Measurements from ENCODE around the gene HSPB1.

The HSPB1 gene

DNA sequence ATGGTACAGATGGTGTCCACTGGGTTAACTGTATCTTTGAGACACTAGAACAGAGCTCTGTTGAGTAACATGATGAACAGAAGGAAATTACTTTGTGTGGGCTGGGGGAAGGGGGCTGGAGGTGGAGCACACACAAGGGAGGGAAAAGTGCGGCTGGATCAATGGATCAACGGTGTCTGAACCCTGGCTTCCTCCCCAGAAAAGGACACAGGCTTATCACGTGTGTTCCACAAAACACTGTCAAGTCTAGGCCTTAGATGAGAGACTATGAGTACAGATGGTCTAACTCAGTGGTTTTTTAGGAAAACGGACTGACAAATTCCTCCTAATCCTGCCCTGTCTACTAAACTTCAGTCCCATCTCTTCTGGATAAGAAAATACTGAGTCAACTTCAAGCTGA, 27.8 kb downstream of the HSPB1 start:
- TF ChIP-seq, protein P1, sequence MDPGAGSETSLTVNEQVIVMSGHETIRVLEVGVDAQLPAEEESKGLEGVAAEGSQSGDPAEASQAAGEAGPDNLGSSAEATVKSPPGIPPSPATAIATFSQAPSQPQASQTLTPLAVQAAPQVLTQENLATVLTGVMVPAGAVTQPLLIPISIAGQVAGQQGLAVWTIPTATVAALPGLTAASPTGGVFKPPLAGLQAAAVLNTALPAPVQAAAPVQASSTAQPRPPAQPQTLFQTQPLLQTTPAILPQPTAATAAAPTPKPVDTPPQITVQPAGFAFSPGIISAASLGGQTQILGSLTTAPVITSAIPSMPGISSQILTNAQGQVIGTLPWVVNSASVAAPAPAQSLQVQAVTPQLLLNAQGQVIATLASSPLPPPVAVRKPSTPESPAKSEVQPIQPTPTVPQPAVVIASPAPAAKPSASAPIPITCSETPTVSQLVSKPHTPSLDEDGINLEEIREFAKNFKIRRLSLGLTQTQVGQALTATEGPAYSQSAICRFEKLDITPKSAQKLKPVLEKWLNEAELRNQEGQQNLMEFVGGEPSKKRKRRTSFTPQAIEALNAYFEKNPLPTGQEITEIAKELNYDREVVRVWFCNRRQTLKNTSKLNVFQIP (CRISPR knock-in tag; IDR thresholded peaks at IDR 0.05; ENCODE audit: borderline replicate concordance, low read depth), result no peak
- no peak for TF ChIP-seq PPARA (CRISPR knock-in tag; IDR thresholded peaks at IDR 0.05; ENCODE audit: borderline replicate concordance)
- TF ChIP-seq, protein P2, sequence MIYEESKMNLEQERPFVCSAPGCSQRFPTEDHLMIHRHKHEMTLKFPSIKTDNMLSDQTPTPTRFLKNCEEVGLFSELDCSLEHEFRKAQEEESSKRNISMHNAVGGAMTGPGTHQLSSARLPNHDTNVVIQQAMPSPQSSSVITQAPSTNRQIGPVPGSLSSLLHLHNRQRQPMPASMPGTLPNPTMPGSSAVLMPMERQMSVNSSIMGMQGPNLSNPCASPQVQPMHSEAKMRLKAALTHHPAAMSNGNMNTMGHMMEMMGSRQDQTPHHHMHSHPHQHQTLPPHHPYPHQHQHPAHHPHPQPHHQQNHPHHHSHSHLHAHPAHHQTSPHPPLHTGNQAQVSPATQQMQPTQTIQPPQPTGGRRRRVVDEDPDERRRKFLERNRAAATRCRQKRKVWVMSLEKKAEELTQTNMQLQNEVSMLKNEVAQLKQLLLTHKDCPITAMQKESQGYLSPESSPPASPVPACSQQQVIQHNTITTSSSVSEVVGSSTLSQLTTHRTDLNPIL (CRISPR knock-in tag; IDR thresholded peaks at IDR 0.05; ENCODE audit: low read depth), result no peak
- TF ChIP-seq ZNF70 (CRISPR knock-in tag; IDR thresholded peaks at IDR 0.05), result no peak
- TF ChIP-seq ZFP30 (CRISPR knock-in tag; IDR thresholded peaks at IDR 0.05), result no peak
- no peak for TF ChIP-seq SNAI2 (CRISPR knock-in tag; IDR thresholded peaks at IDR 0.05)
- TF ChIP-seq RARB (CRISPR knock-in tag; IDR thresholded peaks at IDR 0.05), result no peak
- TF ChIP-seq CSDC2 (CRISPR knock-in tag; IDR thresholded peaks at IDR 0.05), result no peak
- TF ChIP-seq, protein P3, sequence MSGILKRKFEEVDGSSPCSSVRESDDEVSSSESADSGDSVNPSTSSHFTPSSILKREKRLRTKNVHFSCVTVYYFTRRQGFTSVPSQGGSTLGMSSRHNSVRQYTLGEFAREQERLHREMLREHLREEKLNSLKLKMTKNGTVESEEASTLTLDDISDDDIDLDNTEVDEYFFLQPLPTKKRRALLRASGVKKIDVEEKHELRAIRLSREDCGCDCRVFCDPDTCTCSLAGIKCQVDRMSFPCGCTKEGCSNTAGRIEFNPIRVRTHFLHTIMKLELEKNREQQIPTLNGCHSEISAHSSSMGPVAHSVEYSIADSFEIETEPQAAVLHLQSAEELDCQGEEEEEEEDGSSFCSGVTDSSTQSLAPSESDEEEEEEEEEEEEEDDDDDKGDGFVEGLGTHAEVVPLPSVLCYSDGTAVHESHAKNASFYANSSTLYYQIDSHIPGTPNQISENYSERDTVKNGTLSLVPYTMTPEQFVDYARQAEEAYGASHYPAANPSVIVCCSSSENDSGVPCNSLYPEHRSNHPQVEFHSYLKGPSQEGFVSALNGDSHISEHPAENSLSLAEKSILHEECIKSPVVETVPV (CRISPR knock-in tag; IDR thresholded peaks at IDR 0.05), result no peak
- TF ChIP-seq, protein P4, sequence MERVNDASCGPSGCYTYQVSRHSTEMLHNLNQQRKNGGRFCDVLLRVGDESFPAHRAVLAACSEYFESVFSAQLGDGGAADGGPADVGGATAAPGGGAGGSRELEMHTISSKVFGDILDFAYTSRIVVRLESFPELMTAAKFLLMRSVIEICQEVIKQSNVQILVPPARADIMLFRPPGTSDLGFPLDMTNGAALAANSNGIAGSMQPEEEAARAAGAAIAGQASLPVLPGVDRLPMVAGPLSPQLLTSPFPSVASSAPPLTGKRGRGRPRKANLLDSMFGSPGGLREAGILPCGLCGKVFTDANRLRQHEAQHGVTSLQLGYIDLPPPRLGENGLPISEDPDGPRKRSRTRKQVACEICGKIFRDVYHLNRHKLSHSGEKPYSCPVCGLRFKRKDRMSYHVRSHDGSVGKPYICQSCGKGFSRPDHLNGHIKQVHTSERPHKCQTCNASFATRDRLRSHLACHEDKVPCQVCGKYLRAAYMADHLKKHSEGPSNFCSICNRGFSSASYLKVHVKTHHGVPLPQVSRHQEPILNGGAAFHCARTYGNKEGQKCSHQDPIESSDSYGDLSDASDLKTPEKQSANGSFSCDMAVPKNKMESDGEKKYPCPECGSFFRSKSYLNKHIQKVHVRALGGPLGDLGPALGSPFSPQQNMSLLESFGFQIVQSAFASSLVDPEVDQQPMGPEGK (CRISPR knock-in tag; IDR thresholded peaks at IDR 0.05; ENCODE audit: borderline replicate concordance), result no peak
- TF ChIP-seq ZC3H10 (CRISPR knock-in tag; IDR thresholded peaks at IDR 0.05), result no peak
- no peak for TF ChIP-seq ESRRG (CRISPR knock-in tag; IDR thresholded peaks at IDR 0.05)
- TF ChIP-seq ZNF8 (CRISPR knock-in tag; IDR thresholded peaks at IDR 0.05), result no peak
- no peak for TF ChIP-seq TCF4 (CRISPR knock-in tag; IDR thresholded peaks at IDR 0.05; ENCODE audit: borderline replicate concordance)
- TF ChIP-seq TOX (CRISPR knock-in tag; IDR thresholded peaks at IDR 0.05; ENCODE audit: borderline replicate concordance), result no peak
- TF ChIP-seq BACH2 (CRISPR knock-in tag; IDR thresholded peaks at IDR 0.05; ENCODE audit: borderline replicate concordance), result no peak
- TF ChIP-seq, protein P5, sequence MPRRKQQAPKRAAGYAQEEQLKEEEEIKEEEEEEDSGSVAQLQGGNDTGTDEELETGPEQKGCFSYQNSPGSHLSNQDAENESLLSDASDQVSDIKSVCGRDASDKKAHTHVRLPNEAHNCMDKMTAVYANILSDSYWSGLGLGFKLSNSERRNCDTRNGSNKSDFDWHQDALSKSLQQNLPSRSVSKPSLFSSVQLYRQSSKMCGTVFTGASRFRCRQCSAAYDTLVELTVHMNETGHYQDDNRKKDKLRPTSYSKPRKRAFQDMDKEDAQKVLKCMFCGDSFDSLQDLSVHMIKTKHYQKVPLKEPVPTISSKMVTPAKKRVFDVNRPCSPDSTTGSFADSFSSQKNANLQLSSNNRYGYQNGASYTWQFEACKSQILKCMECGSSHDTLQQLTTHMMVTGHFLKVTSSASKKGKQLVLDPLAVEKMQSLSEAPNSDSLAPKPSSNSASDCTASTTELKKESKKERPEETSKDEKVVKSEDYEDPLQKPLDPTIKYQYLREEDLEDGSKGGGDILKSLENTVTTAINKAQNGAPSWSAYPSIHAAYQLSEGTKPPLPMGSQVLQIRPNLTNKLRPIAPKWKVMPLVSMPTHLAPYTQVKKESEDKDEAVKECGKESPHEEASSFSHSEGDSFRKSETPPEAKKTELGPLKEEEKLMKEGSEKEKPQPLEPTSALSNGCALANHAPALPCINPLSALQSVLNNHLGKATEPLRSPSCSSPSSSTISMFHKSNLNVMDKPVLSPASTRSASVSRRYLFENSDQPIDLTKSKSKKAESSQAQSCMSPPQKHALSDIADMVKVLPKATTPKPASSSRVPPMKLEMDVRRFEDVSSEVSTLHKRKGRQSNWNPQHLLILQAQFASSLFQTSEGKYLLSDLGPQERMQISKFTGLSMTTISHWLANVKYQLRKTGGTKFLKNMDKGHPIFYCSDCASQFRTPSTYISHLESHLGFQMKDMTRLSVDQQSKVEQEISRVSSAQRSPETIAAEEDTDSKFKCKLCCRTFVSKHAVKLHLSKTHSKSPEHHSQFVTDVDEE (CRISPR knock-in tag; IDR thresholded peaks at IDR 0.05), result no peak
- no peak for TF ChIP-seq ISL1 (CRISPR knock-in tag; IDR thresholded peaks at IDR 0.05)
- TF ChIP-seq OSR1 (CRISPR knock-in tag; IDR thresholded peaks at IDR 0.05), result no peak
- TF ChIP-seq ZNF565 (CRISPR knock-in tag; conservative IDR thresholded peaks at IDR 0.05; ENCODE audit: low read depth), result no peak
- ATAC-seq, result no peak

DNA sequence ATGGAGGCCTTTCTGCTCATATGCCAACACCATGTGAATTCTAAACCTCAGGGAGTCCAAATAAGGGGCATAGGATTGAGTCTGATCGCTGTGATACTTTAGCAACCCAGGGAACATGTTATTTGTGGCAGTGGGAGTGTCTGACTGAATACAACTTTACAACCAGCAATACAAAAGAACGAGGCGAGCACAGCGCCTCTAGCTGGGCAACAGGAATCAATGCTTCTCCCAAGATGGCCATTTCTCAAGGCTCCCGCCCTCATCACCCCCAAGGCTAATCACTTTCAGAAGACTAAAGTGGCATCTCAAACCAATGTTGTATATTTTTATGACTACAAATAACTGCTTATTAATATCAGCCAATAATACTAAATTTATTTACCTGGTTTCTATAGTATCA, 28.2 kb downstream of the HSPB1 start:
- TF ChIP-seq, protein P5 (CRISPR knock-in tag; IDR thresholded peaks at IDR 0.05), result no peak
- TF ChIP-seq PPARA (CRISPR knock-in tag; IDR thresholded peaks at IDR 0.05; ENCODE audit: borderline replicate concordance) (no peak), BACH2 (CRISPR knock-in tag; IDR thresholded peaks at IDR 0.05; ENCODE audit: borderline replicate concordance) (no peak), ARNTL (CRISPR knock-in tag; IDR thresholded peaks at IDR 0.05; ENCODE audit: borderline replicate concordance, low read depth) (no peak), ZNF565 (CRISPR knock-in tag; conservative IDR thresholded peaks at IDR 0.05; ENCODE audit: low read depth) (no peak), TCF4 (CRISPR knock-in tag; IDR thresholded peaks at IDR 0.05; ENCODE audit: borderline replicate concordance) (no peak), ISL1 (CRISPR knock-in tag; IDR thresholded peaks at IDR 0.05) (no peak), ZNF8 (CRISPR knock-in tag; IDR thresholded peaks at IDR 0.05) (no peak), ZFP3 (CRISPR knock-in tag; IDR thresholded peaks at IDR 0.05) (no peak), RARB (CRISPR knock-in tag; IDR thresholded peaks at IDR 0.05) (no peak), SNAI2 (CRISPR knock-in tag; IDR thresholded peaks at IDR 0.05) (no peak), OSR1 (CRISPR knock-in tag; IDR thresholded peaks at IDR 0.05) (no peak), ZNF70 (CRISPR knock-in tag; IDR thresholded peaks at IDR 0.05) (no peak)
- TF ChIP-seq, protein P1 (CRISPR knock-in tag; IDR thresholded peaks at IDR 0.05; ENCODE audit: borderline replicate concordance, low read depth), result no peak
- TF ChIP-seq, protein P3 (CRISPR knock-in tag; IDR thresholded peaks at IDR 0.05), result no peak
- no peak for ATAC-seq
